NCI-H345 treated with DMSO at 0.1 percent for 48 hours (cell line): ENCODE measurements around the gene SAAL1.

Experiments used
- DNase-seq: peaks from one replicate; lab custom pipeline; 2025; ENCODE audit not compliant: unreplicated experiment; lab: John Stamatoyannopoulos, UW

The SAAL1 gene

DNA sequence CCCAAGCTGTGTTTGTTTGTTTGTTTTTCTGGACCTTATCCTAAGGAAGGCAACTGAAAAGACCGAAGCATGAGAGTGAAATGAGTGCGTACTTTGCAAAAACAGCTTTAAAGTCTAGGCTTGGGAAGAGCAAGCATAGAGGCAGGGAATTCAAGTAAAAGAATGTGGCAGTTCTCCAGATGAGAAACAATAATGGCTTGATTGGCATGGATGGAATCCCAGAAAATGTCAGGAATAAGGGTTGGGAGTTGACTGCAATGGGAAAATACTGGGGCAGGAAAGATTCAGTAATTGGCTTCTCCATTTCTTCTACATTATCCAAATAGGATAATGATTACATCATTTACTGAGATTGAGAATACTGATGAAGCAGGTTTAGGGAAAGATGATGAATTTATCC is 17.5 kb downstream of the SAAL1 start:
- no peak for DNase-seq

DNA sequence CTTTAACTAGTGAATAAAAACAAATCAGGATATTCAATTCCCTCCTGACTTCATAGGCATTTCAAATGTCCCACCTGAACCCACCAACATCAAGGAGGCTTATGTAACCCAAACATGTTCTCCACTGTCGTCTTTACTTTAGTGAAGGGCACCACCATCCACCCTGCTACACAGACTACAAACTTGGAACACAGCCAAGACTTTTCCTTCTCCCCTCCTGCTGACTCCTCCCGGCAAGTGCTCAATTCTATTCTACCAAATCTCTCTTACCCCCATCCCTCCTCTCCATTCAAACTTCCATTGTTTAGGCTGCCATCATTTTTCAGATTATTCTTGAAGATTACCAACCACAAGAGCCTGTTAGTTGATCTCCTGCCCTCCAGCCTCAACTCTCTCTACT is 24.3 kb downstream of the SAAL1 start:
- peak; percentile 35 for DNase-seq

DNA sequence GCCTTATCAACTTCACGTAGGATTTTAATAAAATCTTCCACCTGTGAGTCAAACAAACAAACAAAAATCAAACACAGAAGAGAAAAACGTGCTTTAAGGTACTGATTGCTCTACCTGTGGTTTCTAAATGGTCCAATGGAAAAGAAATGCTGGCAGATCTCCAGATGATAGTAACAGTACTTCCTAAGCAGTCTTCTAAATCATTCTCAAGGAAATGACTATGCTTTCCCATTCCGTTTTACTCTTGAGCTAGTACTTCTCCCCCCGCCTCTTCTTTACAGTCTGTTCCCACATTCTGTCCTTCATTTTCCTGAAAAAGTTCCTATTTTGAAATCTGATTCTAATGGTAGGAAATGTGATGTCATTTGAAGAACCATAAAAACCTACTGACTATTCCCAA is 25.4 kb downstream of the SAAL1 start:
- DNase-seq, result no peak

DNA sequence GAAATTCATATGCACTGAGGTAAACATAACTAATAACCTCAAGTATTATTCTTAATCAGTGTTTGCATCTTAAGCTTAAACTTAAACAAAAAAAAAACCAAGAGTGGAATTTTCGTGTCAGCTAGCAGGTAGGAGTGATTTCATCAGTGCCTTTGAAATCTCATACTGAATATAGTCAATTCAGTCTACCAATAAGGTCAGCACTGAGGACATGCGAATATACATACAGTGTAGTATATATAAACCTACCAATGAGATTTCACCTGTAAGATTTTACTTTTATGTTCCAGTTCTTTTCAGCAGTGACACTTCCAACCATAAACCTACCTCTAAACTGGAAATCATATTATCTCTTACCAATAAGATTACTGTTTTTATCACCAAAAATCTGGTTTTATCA is 27.0 kb downstream of the SAAL1 start:
- DNase-seq, result no peak

DNA sequence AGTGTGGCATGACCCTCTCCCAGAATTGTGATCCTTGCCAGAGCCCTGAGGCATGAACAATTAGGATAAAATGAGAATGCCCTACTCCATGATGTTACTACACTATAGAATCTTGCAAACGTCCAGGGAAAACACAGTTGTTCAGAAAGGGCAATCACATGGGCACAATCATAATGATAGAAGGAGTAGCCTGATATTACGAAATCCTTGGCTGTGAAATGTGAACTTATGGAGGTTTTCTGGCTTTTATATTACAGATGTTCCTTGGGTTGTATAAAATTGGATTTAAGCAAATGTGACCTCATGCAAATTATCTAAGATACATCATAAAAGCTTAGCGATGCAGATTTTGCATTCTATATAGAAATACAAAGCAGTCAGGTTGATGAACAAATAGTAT is 30.4 kb downstream of the SAAL1 start:
- DNase-seq, result no peak

DNA sequence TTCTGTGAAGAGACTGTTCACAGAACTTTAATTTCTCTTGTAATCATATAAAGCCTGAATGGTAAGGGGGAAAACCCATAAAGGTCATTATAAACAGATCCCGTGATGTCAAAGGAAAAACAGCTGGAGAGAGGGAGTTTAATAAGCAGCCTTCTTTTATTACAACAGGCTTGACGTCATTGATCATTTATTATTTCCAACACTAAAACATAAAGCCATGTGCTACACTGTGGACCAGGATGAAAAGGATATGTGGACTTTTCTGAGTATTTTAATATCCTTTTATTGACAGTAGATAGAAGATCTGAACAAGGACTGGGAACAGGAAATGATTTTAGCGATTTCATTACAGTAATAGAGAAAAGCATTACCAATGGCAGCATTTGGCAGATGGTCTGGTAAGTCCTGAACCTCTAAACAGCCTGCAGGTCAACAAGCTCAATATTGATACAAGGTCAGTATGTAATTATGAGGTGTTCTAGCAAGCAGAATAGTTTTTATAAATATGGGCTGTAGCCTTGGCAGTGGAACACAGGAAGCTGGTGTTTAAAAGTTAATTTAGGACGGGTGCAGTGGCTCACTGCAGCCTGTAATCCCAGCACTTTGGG is 34.7 kb downstream of the SAAL1 start:
- no peak for DNase-seq

DNA sequence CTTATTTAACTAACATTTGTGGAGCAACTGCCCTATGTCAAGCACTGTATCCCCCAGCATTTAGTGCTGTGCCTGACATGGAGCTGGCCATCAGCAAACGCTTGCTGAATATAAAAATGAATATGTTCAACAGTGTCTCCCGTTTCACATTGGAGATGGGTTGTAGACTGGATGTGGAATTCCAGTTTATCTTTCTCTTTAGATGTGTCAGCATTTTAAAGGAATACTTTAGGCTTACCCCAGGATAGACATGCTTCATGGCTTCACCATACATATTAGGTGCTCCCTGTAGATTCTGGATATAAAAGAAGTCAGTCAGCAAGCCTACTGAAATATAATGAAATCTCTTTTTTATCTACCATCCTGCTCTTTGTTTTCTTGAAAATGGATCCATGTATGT is 38.5 kb downstream of the SAAL1 start:
- no peak for DNase-seq

DNA sequence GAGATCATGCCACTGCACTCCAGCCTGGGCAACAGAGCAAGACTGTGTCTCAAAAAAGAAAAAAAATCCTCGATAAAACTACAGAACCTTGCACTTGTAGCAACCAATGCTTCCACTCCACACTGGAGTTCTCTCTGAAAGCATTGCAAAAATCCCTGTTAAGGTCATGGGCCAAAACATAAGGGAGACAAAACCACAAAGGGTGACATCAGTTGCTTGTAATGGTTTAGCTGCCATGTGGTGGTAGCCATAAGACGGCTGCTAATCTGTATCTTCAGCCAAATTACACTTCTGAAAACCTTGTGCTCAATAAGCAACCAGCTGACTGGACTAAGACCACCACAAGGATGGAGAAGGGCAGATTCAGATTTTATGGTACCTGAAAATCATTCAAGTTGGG is 39.3 kb downstream of the SAAL1 start:
- no peak for DNase-seq

DNA sequence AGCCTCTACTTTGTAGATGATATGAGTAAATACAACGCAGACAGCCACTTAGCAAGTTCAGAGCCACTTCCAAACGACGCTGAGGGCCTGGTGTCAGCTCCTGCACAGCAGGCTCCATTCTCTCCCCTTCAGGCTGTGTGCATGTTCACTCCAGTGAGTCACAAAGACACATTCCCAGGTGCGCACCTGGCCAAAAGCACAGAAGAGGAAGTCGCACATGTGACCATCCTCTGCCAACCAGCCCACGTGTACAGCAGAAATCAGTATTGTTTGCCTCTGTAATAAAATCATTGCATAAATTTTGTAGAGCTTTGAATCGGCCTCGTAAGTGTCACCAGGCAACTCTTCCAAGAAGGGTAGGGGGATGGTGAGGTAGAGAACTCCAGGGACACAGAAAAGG is 40.3 kb downstream of the SAAL1 start:
- DNase-seq, result peak; percentile 90

DNA sequence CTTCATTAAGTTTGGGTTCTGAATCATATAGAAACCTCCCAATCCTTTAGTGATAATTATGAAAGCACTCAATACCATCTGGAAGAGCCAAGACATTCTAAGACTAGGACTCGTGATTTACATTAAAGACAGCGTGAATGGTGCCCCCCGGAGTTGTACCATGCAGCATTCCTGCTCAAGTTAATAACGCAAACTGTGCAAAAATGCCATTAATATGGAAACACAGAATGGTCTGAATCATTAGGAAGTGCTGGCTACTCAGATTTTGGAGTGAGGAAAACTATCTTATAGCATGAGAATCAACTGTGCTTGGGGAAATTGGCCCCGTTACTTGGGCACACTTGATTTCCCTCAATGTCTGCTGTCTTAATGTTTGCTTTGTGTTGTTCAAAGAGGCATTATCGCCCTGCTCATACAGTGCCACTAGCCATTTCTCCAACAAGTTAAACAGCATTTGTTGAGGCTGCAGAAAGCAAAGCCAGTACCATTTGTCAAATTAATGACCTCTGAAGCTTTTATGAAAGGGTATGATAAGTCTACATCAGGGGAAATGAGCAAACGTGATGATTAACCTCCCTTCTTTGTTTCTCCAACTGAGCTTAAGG is 41.3 kb downstream of the SAAL1 start:
- DNase-seq, result no peak

DNA sequence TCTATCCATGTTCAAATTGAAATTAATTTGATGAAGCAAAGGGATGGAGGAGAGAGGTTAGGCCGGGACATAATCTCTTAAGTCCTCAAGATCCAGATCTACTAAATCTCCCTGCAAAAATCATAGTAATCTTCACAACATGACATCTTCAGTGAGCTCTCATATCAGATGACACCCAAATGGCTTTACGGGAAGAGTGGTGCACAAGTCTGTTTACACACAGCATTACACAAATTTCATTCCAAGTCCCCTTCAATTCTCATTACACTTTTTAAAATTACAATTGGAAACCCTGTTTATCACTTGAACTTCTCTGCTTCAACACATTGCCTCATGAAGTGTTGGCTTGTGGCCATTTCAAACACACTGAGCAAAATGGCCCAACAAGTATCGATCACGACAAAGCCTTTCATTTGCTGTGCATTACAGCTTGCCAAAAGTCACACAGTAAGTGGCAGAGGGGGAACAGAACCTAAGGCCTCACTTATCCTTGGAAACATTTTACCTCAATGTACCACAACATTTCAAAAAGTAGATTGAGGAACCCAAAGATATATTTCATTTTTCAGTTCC is 41.9 kb downstream of the SAAL1 start:
- peak; percentile 92 for DNase-seq

DNA sequence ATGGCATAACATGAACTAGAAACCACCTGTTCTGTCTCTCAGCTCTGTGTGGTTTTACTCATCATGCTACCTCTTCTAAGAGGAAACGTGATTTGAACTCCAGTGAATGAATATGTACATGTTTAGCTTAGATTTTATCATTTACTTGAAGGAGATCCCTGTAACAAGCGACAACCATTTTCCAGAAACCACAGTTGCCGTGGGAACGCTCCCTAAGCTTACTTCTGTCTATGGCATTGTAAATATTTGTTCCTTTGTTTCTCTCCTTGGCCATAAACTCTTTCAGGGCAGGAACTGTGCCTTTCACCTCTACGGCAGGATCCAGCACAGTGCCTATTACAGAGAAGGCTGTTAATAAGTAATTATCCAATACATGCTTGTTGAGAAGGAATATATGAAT is 42.8 kb downstream of the SAAL1 start:
- DNase-seq, result no peak

DNA sequence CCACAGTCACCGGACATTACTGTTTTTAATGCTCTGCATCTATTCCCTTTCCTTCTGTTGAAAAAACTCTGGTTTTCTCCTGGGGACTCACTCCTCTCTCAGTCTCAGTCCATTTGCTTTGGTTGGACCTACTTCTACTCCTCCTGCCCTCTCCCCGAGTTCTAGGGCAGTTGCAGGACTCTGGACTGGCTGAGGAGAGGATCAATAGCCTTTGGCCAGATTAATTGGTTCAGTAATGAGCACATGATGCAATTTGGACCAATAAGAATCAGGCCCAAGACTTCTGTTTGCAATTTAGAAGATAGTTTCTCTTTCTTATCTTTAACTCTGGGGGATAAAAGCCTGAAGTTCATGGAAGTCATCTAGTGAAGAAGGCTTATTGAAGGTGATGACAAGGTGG is 44.5 kb downstream of the SAAL1 start:
- DNase-seq, result no peak

DNA sequence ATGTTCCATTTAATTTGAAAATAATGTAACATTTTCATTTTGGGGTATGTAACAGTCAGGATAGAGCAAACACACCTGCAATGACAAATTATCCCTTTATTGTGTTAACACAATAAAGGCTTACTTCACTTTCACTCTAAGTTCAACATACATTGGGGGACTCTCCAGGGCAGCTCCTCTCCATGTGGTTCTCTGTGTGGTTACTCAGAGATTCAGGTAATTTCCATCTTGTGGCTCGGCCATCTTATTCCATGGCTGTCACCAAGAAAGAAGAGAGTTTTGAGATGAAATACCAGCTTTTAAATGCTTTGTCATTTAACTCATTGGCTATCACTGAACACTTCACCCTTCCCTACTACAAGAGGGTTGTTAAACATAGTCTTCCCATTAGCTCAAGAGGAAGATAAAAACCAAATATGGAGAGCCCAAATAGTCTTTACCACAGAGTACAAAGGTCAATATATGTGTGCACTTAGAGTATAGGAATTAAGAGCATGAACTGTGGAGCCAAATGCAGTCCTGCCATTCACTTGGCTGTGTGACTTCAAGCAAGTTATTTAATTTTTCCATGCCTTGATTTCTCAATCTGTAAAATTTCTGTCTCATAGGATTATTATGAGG is 49.2 kb downstream of the SAAL1 start:
- DNase-seq, result no peak

DNA sequence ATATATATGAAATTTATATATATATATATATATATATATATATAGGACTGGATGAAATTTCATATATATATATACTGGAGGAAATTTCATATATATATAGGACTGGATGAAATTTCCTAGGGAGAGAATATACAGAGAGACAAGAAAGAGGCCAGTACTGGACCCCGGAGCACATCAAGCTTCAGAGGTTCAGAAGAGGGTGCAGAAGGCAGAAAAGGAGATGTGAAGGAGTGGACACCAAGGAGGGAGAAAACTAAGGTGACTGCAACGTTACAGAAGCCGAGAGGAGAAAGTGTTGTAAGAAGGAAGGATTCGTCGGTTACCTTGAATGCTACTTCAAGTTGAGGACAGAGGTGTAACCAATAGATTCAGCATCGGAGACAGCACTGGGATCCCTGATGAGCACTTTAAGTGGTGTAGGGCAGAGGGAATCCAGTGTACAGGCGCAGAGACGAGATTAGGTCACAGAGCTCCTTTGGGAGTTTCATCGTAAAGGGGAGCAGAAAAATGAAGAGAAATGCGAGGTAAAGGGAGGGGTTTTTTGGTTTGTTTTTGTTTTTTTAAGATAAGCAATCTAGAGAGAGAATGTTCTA is 51.3 kb downstream of the SAAL1 start:
- DNase-seq, result no peak

DNA sequence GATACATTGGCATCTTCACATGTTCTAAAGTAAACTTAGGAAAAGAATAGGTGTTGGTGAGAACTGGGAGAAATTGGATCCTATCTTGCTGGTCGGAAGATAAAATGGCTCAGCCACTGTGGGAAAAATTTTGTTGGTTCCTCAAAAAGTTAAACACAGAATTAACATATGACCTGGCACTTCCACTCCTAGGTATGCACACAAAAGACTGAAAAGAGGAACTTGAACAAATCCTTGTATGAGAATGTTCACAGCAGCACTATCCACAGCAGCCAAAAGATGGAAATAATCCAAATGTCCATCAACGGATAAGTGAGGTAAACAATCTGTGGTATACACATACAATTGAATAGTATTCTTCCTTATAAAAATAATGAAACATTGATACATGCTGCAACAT is 55.0 kb downstream of the SAAL1 start:
- no peak for DNase-seq

DNA sequence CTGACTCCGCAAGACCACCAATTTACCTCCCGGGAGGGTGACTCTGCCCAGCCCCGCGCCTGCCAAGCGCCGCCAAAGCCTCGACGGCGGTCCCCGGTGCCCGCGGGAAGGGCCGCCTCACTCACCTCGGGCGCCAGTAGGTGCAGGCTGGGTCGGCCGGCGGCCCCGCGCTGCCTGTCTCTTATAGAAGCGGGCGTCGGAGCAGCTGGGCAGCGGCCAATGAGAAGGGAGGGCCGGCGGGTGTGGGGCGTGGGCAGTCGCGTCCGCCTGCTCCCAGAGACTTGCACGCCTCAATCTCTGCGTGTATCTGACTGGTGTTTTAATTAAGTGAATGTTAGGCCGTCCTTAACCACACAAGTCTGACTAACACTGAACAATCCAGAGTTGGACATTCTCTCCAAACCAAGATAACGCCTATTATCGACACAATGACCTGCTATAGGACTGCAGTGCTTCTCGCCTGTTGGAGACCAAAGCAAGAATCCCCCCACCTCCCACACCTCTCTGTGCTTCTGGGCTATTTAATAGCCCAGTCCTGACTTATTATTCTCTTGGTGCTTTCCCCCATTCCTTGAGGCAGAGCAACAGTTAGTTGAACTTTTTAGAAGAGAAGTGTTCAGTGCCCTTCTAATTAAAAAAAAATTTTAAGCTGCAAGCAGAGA is 59.6 kb downstream of the SAAL1 start, which contains the start of gene TPH1:
TPH1 (minus strand) TSS at position 154 of the 662 bp plus-strand sequence. CDS start 5,507 bp downstream, outside the sequence.
- no peak for DNase-seq

DNA sequence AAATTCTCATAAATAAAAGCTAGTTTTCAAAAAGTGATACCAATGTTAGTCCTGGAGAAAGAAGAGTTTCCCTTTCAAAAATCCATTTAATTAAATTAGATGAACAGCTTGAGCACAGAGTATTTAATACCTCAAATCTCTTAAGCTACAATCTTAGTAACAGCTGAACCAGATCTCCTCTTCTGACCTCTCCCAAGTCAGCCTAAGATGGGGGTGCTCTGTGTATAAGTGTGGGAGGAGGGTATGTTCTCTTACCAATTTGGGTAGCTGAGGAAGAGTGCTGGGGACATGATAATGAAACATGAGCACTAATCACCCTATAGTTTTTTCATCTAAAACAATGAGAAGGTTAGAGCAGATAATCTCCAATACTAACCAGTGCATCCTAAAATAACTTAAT is 69.4 kb downstream of the SAAL1 start:
- DNase-seq, result no peak
